ENCODE data around the gene MAPK13. TPM values are rescaled to one million over a fixed set of nuclear protein-coding genes. Genes with fewer than 3 reads are reported as not detected.

The MAPK13 gene
- total RNA-seq, 2 donors from 2014 or later = 34.6 to 53.5 TPM

- Histone ChIP-seq H3K27me3 (replicated peaks; ENCODE audit: insufficient read depth) (no peaks in the 10 kb centered on the region), H3K4me3 (no peak overlapping the region), H3K36me3 (no peaks in the 10 kb centered on the region), H3K9me3 (no peaks in the 10 kb centered on the region), H3K4me1 (replicated peaks) (no peaks in the 10 kb centered on the region), H3K27ac (no peak overlapping the region)
- intact Hi-C loops (cut with DNase I) = no loop called here
- DNase-seq (ENCODE audit: low spot score) = no peak
- no peak for TF ChIP-seq POLR2A (IDR thresholded peaks at IDR 0.05)
- TF ChIP-seq POLR2AphosphoS5 (IDR thresholded peaks at IDR 0.05) = no peak
- no peak for TF ChIP-seq CTCF (IDR thresholded peaks at IDR 0.05)
Observed at GRCh38 chr6:36113049-36113448, 17.3 kb upstream of the MAPK13 start.

DNA sequence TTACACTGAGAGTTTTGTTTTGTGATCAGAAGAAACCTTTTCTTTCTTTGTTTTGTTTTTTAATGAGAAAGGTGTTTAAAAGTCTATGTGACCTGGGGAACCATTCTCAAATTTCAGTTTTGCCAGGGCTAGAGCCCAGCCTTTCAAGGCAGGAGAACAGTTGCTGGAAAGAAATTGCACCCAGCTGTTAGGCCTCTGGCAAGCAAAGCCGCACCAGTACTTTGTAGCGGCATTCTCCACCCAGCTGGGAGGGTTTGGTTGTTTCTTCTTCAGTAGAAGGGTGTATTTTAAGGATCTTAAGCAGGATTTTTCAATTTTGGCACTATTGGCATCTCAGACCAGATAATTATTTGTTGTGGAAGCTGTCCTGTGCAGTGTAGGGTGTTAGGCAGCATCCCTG is 16.6 kb upstream of the MAPK13 start:
- H3K27me3 ChIP-seq (replicated peaks; ENCODE audit: insufficient read depth) = no peaks in the 10 kb centered on the region
- intact Hi-C loops (cut with DNase I) = no loop called here
- no peak overlapping the region for H3K4me3 ChIP-seq
- no peaks in the 10 kb centered on the region for H3K9me3 ChIP-seq
- TF ChIP-seq POLR2A (IDR thresholded peaks at IDR 0.05) (no peak), CTCF (IDR thresholded peaks at IDR 0.05) (no peak), POLR2AphosphoS5 (IDR thresholded peaks at IDR 0.05) (no peak)
- H3K27ac ChIP-seq = no peak overlapping the region
- WGBS = 24% methylated on average over 2 of the region's 2 CpGs
- no peak for DNase-seq (ENCODE audit: low spot score)
- H3K4me1 ChIP-seq (replicated peaks) = no peaks in the 10 kb centered on the region
- H3K36me3 ChIP-seq = no peaks in the 10 kb centered on the region

GRCh38 chr6:36114798-36115408 is 15.4 kb upstream of the MAPK13 start:
- Histone ChIP-seq H3K4me1 (replicated peaks) (no peaks in the 10 kb centered on the region), H3K36me3 (no peaks in the 10 kb centered on the region), H3K27ac (no peak overlapping the region), H3K4me3 (no peak overlapping the region), H3K9me3 (no peaks in the 10 kb centered on the region), H3K27me3 (replicated peaks; ENCODE audit: insufficient read depth) (no peaks in the 10 kb centered on the region)
- WGBS = 77% methylated on average over 4 of the region's 4 CpGs
- no peak for DNase-seq (ENCODE audit: low spot score)
- TF ChIP-seq POLR2A (IDR thresholded peaks at IDR 0.05) (no peak), POLR2AphosphoS5 (IDR thresholded peaks at IDR 0.05) (no peak), CTCF (IDR thresholded peaks at IDR 0.05) (no peak)
- intact Hi-C loops (cut with DNase I) = no loop called here

DNA sequence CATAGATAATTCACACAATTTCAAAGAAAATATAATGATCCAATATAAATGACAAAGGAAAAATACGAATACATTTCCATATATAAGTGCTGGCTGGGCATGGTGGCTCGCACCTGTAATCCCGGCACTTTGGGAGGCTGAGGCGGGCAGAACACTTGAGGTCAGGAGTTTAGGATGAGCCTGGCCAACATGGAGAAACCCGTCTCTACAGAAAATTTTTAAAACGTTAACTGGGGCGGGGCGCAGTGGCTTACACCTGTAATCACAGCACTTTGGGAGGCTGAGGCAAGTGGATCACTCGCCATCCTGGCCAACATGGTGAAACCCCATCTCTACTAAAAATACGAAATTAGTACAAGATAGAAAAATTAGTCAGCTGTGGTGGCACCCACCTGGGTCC is 14.9 kb upstream of the MAPK13 start:
- intact Hi-C loops (cut with DNase I) = no loop called here
- no peak for DNase-seq (ENCODE audit: low spot score)
- TF ChIP-seq CTCF (IDR thresholded peaks at IDR 0.05) (no peak), POLR2A (IDR thresholded peaks at IDR 0.05) (no peak), POLR2AphosphoS5 (IDR thresholded peaks at IDR 0.05) (no peak)
- H3K36me3 ChIP-seq = no peaks in the 10 kb centered on the region
- H3K27ac ChIP-seq = no peak overlapping the region
- H3K9me3 ChIP-seq = no peaks in the 10 kb centered on the region
- no peaks in the 10 kb centered on the region for H3K4me1 ChIP-seq (replicated peaks)
- H3K4me3 ChIP-seq = no peak overlapping the region
- WGBS = 94% methylated on average over 10 of the region's 10 CpGs
- H3K27me3 ChIP-seq (replicated peaks; ENCODE audit: insufficient read depth) = no peaks in the 10 kb centered on the region

GRCh38 chr6:36116066-36116864 is 14.0 kb upstream of the MAPK13 start:
- H3K36me3 ChIP-seq = no peaks in the 10 kb centered on the region
- intact Hi-C loops (cut with DNase I) = no loop called here
- no peaks in the 10 kb centered on the region for H3K9me3 ChIP-seq
- H3K27me3 ChIP-seq (replicated peaks; ENCODE audit: insufficient read depth) = no peaks in the 10 kb centered on the region
- 82% methylated on average over 3 of the region's 3 CpGs for WGBS
- no peak overlapping the region for H3K4me3 ChIP-seq
- no peak for DNase-seq (ENCODE audit: low spot score)
- H3K4me1 ChIP-seq (replicated peaks) = peaks cover 6% of the 10 kb centered on the region
- no peak for TF ChIP-seq CTCF (IDR thresholded peaks at IDR 0.05)
- no peak for TF ChIP-seq POLR2AphosphoS5 (IDR thresholded peaks at IDR 0.05)
- no peak for TF ChIP-seq POLR2A (IDR thresholded peaks at IDR 0.05)
- no peak overlapping the region for H3K27ac ChIP-seq

Data from prostate gland (tissue), 2 donors.